Activated B cell treated with CpG ODN at 0.5 μM for 24 hours (primary cell): Measurements from ENCODE around the gene GMEB1. TPM values are rescaled to one million over a fixed set of nuclear protein-coding genes. Genes with fewer than 3 reads are reported as not detected.
A peak's percentile ranks its signal among the peaks of the same experiment; 100 is the strongest.
"Not testable (repeated sequence)": the region's sequence is repeated elsewhere in the genome, so short reads cannot be mapped to it uniquely, and the experiment has no call there.

Source experiments
- ATAC-seq: fragments of 200-7000 bp; cut with Tn5 transposase; one replicate; pipeline ENCODE4 v1.10.0; 2021; ENCODE audit warnings: low read depth, mild to moderate bottlenecking, moderate library complexity
- CTCF ChIA-PET: fragments of 350-600 bp; sonication (Branson Sonifier 250); formaldehyde crosslinking; loops from one replicate; lab custom pipeline; 2021; ENCODE audit warnings: antibody characterized with exemption; lab: Charles Lee
- POLR2A ChIA-PET: fragments of 350-600 bp; sonication (Branson Sonifier 250); formaldehyde crosslinking; loops from one replicate; lab custom pipeline; 2021; ENCODE audit warnings: antibody characterized with exemption; lab: Charles Lee
- DNase-seq: peaks from one replicate; pipeline ENCODE4 v3.0.0; 2022
- H3K27ac Mint-ChIP-seq: one replicate; pipeline ENCODE4 v1.8.0; 2020; ENCODE audit warnings: mixed read lengths
- H3K27me3 Mint-ChIP-seq: one replicate; pipeline ENCODE4 v1.8.0; 2021; ENCODE audit warnings: mixed read lengths
- H3K36me3 Mint-ChIP-seq: one replicate; pipeline ENCODE4 v1.8.0; 2021; ENCODE audit warnings: low read depth, mixed read lengths
- H3K4me1 Mint-ChIP-seq: one replicate; pipeline ENCODE4 v1.8.0; 2021; ENCODE audit warnings: mixed read lengths
- H3K4me3 Mint-ChIP-seq: one replicate; pipeline ENCODE4 v1.8.0; 2020; ENCODE audit warnings: mild to moderate bottlenecking, mixed read lengths
- H3K9me3 Mint-ChIP-seq: one replicate; pipeline ENCODE4 v1.8.0; 2020; ENCODE audit warnings: mixed read lengths
- intact Hi-C: fragments of 100-400 bp; cut with micrococcal nuclease; formaldehyde crosslinking; loops from one replicate; pipeline ENCODE4 v1.15.1; 2024
- total RNA-seq: library from RNA; stranded (reverse); gene quantifications from 2 replicates; pipeline ENCODE4 v1.2.3, GENCODE V29; 2022
- TF ChIP-seq, protein P1 (sequence below): fragments of 200-600 bp; IDR thresholded peaks from one replicate; pipeline ENCODE4 v1.8.0; 2022; ENCODE audit warnings: antibody characterized with exemption, mild to moderate bottlenecking

Gene GMEB1
- total RNA-seq, 1 donor from 2014 or later: 27.4 TPM

DNA sequence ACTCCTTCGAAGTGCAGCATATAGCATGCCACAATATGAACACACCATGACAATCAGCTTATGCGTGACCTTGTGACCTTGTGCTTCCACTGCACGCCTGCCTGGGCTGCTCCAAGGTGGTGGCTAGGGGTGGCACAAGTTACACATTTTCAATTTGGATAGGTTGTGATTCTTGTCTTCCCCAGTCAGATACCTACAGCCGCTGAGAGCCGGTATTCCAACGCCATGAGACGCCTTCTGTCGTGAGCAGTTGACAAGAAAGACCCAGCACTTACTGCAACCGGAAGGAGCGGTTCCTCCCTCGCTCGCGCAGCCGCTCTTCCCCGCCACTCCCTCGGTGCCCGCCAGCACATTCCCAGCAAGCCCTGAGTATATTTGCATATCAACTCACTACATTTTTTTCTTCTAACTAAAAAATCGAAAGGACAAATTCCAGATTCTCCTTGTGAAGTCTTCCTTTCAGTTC lies 20.5 kb upstream of the GMEB1 start:
- Mint-ChIP-seq H3K4me1 (peaks cover 39% of the 10 kb centered on the region), H3K27ac (peak overlapping the region; percentile 100), H3K9me3 (no peaks in the 10 kb centered on the region), H3K4me3 (peak overlapping the region; percentile 91), H3K27me3 (no peaks in the 10 kb centered on the region), H3K36me3 (peaks cover 12% of the 10 kb centered on the region)
- TF ChIP-seq, protein P1, sequence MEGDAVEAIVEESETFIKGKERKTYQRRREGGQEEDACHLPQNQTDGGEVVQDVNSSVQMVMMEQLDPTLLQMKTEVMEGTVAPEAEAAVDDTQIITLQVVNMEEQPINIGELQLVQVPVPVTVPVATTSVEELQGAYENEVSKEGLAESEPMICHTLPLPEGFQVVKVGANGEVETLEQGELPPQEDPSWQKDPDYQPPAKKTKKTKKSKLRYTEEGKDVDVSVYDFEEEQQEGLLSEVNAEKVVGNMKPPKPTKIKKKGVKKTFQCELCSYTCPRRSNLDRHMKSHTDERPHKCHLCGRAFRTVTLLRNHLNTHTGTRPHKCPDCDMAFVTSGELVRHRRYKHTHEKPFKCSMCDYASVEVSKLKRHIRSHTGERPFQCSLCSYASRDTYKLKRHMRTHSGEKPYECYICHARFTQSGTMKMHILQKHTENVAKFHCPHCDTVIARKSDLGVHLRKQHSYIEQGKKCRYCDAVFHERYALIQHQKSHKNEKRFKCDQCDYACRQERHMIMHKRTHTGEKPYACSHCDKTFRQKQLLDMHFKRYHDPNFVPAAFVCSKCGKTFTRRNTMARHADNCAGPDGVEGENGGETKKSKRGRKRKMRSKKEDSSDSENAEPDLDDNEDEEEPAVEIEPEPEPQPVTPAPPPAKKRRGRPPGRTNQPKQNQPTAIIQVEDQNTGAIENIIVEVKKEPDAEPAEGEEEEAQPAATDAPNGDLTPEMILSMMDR: no peak
- POLR2A ChIA-PET: interaction anchor here (0.5 to 4.3 kb wide), 71 partner anchors 9 to 1394 kb away, joined by 3 to 287 read pairs (median 5); partner anchors contain the start of genes ATP5IF1, EPB41, EYA3 and GMEB1
- CTCF ChIA-PET: interaction anchor here (0.7 to 1.6 kb wide), 4 partner anchors 67 to 229 kb away, joined by 3 to 4 read pairs (median 4); partner anchors contain the start of gene YTHDF2
- ATAC-seq (peak; percentile 67), DNase-seq (peak; percentile 74)
- intact Hi-C loops: loop anchor here (1.0 to 2.0 kb wide), 6 partner anchors 20 to 533 kb away; partner anchors contain the start of genes GMEB1, MED18, SRSF4 and TRNAU1AP

DNA sequence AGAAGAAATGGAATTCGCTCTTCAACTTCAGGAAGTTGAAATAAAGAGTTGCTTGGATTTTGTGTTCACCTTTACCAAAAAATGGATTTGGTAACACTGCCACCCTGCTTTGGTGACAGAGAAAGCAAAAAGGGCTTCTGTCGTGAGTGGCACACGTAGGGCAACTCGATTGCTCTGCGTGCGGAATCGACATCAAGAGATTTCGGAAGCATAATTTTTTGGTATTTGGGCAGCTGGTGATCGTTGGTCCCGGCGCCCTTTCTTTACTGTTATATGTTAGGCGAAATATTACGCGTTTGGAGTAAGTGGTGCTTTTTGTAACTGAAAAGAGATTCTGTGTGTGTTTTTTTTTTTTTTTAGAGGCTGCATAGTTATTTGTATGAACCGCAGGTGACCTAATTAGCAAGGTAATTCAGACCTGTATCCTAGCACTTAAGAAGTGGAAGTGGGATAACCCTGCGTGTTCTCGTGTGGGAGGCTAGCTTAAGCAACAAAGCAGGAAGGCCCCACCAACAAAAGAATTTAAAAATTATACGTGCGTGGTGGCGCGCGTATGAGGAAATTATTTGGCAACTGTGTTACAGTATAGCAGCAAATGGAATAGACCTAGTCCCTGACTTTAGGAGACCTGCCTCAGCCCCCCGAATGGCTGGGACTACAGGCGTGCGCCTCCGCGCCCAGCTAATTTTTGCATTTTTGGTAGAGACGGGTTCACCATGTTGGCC lies 19.9 kb upstream of the GMEB1 start, which contains the start of gene RNU11:
TSS of gene RNU11 (plus strand) at position 127 of the 725 bp plus-strand sequence.
- CTCF ChIA-PET: interaction anchor here (0.7 to 1.6 kb wide), 4 partner anchors 68 to 229 kb away, joined by 3 to 4 read pairs (median 4); partner anchors contain the start of gene YTHDF2
- Mint-ChIP-seq H3K4me3 (peak within 1 kb of the TSS; percentile 91), H3K27me3 (no peaks in the 10 kb centered on the region), H3K4me1 (peaks cover 35% of the 10 kb centered on the region), H3K36me3 (peaks cover 7% of the 10 kb centered on the region), H3K9me3 (no peaks in the 10 kb centered on the region), H3K27ac (peak within 1 kb of the TSS; percentile 100)
- DNase-seq: peak; percentile 72
- TF ChIP-seq, protein P1: no peak
- intact Hi-C loops: loop anchor here (1.0 to 2.0 kb wide), 6 partner anchors 20 to 533 kb away; partner anchors contain the start of genes GMEB1, MED18, SRSF4 and TRNAU1AP
- POLR2A ChIA-PET: interaction anchor here (0.5 to 4.3 kb wide), 81 partner anchors 8 to 1636 kb away, joined by 3 to 287 read pairs (median 5); partner anchors contain the start of genes ATP5IF1, EPB41, EYA3 and GMEB1
- ATAC-seq: peak; percentile 65

DNA sequence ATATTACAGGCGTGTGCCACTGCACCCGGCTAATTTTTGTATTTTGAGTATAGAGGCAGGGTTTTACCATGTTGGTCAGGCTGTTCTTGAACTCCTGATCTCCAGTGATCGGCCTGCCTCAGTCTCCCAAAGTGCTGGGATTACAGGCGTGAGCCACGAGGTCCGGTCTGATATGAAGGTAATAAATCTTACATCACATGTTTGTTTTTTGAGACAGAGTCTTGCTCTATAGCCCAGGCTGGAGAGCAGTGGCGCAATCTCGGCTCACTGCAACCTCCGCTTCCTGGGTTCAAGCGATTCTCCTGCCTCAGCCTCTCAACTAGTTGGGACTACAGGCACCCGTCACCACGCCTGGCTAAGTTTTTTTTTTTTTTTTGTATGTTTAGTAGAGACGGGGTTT lies 15.5 kb upstream of the GMEB1 start:
- intact Hi-C loops, H3K4me3 Mint-ChIP-seq, ATAC-seq, H3K27ac Mint-ChIP-seq, H3K36me3 Mint-ChIP-seq, DNase-seq, POLR2A ChIA-PET, H3K27me3 Mint-ChIP-seq, H3K9me3 Mint-ChIP-seq: not testable (repeated sequence)
- CTCF ChIA-PET: interaction anchor here (0.9 kb wide), 1 partner anchor 224 kb away, joined by 3 read pairs; no protein-coding TSS in a partner anchor
- H3K4me1 Mint-ChIP-seq: peaks cover 10% of the 10 kb centered on the region

DNA sequence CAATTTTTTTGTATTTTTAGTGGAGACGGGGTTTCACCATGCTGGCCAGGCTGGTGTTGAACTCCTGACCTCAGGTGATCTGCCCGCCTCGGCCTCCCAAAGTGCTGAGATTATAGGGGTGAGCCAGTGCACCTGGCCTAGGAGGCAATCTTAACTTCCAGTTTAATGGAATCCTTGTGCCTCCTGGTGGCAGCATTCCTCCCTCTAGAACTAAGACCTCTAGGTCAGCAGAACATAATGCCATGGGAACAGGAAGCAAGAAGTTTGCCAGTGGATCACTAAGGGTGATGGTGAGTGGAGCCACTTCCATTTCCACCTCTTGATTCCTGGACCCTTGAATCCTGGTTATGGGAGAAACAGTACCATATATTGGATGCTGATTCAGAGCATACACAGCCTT lies 14.7 kb upstream of the GMEB1 start:
- POLR2A ChIA-PET: interaction anchor here (0.7 kb wide), 2 partner anchors 15 to 557 kb away, joined by 4 to 6 read pairs; no protein-coding TSS in a partner anchor
- CTCF ChIA-PET, H3K9me3 Mint-ChIP-seq: not testable (repeated sequence)

DNA sequence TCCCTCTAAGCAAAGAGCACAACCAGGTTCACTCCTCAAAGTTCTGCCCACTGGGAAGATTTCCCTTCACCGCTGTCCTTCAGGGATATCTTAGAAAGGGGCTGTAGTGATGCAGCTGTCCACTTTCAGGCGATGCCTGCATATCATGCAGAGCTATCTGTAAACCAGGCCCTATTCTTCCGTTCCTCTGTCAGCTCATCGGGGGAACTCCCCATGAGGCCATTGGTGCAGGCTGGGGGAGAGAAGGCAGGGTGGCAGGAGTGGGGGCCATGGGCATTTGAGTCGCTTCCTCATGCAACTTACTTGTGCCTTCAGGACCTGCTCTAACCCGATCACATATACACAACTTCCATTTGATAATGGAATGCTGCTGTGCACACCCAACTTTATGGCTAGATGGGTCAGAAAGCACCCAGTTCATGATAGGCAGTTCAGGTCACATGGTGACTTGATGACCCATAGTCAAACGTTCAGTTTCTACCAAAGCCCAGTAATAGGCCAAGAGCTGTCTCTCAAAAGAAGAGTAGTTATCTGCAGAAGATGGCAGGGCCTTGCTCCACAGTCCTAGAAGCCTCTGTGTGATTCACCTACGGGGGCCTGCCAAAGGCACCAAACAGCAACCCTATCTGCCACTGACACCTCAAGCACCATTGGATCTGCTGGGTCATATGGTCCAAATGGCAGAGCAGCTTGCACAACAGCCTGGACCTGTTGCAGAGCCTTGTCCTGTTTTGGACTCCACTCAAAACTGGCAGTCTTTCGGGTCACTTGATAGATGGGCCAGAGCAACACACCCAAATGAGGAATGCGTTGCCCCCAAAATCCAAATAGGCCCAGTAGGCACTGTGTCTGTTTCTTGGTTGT lies 12.9 kb upstream of the GMEB1 start:
- H3K36me3 Mint-ChIP-seq, ATAC-seq, intact Hi-C loops, CTCF ChIA-PET, H3K27me3 Mint-ChIP-seq, H3K4me3 Mint-ChIP-seq, DNase-seq, H3K9me3 Mint-ChIP-seq, H3K27ac Mint-ChIP-seq, H3K4me1 Mint-ChIP-seq: not testable (repeated sequence)
- POLR2A ChIA-PET: interaction anchor here (0.8 to 2.2 kb wide), 2 partner anchors 12 to 13 kb away, joined by 4 to 7 read pairs; partner anchors contain the start of genes GMEB1 and TAF12

More for the DNA sequence above, 14.7 kb upstream of the GMEB1 start:
- H3K4me1 Mint-ChIP-seq, ATAC-seq, H3K4me3 Mint-ChIP-seq, DNase-seq, intact Hi-C loops, H3K27me3 Mint-ChIP-seq, H3K27ac Mint-ChIP-seq, H3K36me3 Mint-ChIP-seq: not testable (repeated sequence)

DNA sequence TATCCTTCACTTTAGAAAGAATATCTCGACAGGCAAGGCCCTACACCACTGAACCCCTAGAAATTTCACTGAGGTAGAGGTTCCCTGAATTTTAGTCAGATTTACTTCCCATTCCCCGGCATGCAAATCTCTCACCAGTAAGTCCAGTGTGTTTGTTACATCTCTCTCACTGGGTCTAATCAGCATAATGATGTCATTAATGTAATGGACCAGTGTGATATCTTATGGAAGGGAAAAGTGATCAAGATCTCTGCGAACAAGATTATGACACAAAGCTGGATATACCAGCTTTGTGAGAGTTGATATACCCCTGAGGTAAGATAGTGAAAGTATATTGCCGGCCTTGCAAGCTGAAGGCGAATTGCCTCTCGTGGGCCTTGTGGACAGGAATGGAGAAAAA lies 12.2 kb upstream of the GMEB1 start:
- H3K4me1 Mint-ChIP-seq: no peaks in the 10 kb centered on the region
- POLR2A ChIA-PET: interaction anchor here (1.7 to 2.2 kb wide), 2 partner anchors 8 to 12 kb away, joined by 5 to 7 read pairs; partner anchors contain the start of genes GMEB1 and RNU11

More for the DNA sequence above, 12.2 kb upstream of the GMEB1 start:
- DNase-seq: no peak
- TF ChIP-seq, protein P1: no peak
- CTCF ChIA-PET: no interaction called here
- Mint-ChIP-seq H3K4me3 (no peak overlapping the region), H3K27ac (no peak overlapping the region), H3K9me3 (no peaks in the 10 kb centered on the region), H3K27me3 (no peaks in the 10 kb centered on the region), H3K36me3 (no peaks in the 10 kb centered on the region)
- no peak for ATAC-seq
- intact Hi-C loops: no loop called here
